GM21723 (cell line): Measurements from ENCODE around the gene OVCH1.
"Not testable (repeated sequence)": the region's sequence is repeated elsewhere in the genome, so short reads cannot be mapped to it uniquely, and the experiment has no call there.

ENCODE experiments used
- ATAC-seq: cut with Tn5 transposase; IDR thresholded peaks from one replicate; pipeline ENCODE4 v1.9.1; 2021; ENCODE audit warnings: mild to moderate bottlenecking, moderate library complexity; ENCODE audit not compliant: unreplicated experiment

OVCH1 gene

DNA sequence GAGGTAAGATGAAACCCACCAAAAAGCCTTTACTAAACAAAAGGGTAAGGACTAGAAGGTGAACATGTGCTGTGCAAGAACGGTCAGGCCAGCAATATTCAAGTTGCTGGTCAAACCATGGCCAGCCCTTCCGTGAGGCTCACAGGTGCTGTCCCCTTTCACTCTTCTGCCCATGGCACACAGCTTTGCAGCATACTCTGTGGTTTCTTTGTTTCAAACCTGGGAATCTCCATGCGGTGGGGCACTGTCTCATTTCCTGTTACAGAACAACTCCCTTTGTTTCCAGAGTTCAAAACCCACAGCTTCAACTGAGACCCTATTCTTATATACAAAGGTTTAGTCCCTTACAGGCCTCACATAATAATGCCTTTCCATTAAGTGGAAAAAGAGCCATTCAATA, 1.7 kb upstream of the OVCH1 start:
- no peak for ATAC-seq

DNA sequence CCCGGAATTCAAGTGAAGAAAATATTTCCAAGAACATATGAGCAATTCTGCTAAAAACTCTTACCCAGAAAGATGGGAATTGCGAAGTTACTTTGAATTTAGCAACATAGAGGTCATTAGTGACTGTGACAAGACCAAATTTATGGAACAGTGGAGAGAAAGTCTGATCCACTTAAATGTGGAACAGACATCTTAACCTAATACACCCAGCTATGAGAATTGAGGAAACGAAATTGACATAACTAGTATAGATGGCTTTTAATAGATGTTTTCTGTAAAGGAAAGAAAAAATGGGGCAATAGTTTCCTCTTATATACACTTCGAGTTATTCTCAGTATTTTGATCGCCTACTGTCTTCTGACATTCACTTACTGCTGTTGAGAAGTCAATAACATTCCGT, 4.6 kb downstream of the OVCH1 start:
- ATAC-seq, result no peak

DNA sequence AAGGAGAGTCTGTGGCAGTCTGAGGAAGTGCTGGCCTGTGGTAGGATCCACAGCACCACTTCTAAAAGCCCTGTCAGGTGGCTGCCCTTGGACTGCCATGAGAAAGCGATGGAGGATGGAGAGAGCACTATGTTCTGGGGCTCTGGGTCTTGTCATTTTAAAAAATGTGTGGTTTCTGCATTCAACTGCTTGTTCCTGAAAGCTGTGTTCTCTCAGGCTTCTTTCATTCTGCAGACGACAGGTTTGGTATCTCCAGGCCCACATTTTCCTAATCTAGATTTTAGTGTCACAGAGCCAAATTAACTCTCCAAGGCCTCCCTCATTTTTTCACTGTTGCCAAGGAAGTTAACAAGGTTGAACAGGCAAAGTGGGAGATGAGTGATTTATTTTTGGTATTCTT, 10.5 kb downstream of the OVCH1 start:
- ATAC-seq, result no peak

DNA sequence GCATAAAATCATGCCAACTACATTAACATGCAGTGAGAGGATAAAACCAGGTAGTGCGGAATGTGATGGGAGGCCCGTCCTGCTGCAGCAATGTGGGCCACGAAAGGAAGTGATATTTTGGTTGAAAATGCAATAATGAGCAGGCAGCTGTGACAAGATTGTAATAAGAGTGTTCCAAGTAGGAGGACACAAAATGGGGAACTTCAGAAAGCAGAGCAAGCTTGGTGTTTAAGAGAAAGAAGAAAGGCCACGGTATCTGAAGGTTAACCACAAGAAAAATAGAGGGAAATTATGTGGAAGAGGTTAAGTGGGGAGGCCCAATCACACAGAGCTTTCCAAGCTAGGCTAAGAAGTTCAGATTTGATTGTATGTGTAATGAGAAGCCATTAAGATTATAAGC, 34.3 kb downstream of the OVCH1 start:
- ATAC-seq, result no peak

DNA sequence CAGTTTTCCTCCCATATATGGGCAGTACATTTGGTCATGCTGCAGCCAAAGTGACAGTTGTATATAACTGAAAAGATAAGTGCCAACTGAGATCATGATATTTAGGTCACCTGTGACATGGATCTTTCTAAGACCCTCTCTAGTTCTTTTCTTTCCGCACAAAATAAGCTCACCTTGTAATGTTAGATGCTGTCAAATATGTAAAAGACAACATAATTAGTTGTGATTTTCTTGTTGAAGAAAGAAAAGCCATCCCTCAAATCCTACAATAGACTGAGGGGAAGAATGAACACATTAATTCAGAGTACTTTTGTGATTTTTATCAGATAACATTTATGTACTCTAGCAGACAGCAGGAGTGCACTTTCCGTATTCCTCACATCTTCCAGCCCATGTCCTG, 37.4 kb downstream of the OVCH1 start:
- ATAC-seq, result no peak

DNA sequence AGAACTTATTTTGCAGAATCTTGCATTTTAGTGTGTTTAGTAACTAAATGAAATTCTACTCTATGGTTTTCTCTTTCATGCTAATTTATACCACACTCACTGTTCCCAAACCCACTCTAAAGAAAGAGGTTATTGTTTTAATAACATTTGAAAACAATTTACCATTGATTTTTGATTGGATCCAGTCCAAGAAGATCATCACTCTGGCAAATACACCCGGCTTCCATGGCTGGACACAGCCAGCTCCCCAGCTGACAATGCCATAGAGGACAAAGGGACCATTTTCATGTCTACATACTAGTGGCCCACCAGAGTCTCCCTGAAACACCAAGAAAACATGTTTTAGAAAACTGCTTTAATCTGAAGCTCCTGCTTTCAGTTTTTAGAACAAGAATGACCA, 42.4 kb downstream of the OVCH1 start:
- no peak for ATAC-seq

DNA sequence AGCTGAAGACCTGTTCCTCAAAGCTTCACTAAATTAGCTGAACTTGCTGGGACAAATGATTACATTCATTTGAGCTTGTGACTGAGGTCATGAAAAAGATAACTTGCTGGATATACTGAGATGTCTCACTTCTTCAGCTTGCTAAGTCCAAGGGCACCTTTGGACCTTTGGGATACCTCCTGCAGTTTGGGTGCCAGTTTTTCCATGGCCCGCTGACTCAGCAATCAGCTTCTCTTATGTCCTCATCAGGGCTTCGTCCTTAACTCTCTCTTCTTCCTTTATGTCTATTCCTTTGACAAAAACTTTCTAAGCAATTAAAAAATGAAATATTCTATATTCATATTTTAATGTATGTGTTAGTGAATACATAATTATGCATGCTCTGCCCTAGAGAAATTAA, 45.6 kb downstream of the OVCH1 start:
- ATAC-seq, result no peak

DNA sequence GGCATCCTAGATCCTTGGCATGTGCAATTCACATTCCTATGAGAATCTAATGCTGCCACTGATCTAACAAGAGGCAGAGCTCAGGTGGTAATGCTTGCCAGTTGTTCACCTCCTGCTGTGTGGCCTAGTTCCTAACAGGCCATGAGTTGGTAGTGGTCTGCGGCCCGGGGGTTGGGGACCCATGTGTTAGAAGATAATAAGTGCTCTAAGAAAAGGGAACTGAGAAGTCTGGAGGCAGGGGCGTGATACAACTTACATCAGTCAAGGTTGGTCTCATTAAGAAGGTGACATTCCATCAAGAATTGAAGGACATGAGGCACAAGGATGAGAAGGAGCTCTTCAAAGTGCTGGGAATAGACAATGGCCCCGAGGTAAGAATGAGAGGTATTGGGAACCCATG, 49.3 kb downstream of the OVCH1 start:
- no peak for ATAC-seq

DNA sequence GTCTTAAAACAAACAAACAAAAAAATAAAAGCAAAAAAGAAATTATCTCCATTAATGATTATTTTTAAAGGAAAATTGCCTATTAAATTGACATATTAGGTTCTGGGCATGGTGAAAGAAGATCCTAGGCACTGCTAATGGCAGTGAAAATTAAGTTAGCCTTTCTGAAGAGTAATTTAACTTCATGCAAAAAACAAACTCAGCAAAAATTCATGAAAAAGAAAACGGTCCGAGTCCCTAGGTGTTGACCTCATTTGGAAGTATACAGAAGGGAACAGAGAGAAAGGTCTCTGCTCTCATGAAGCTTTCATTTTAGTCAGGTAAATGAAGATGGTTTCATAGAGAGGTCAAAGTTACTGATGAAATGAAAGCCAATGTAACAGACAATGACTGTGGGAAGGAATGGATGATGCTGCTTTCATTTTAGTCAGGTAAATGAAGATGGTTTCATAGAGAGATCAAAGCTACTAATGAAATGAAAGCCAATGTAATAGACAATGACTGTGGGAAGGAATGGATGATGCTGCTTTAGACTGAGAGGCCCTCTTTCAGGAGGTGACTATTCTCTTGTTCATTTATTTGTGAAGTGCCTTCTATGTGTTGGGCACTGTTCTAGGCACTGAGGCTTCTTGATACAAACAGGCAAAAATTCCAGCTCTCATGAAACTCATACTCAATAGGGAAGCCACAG, 50.1 kb downstream of the OVCH1 start:
- ATAC-seq, result no peak

DNA sequence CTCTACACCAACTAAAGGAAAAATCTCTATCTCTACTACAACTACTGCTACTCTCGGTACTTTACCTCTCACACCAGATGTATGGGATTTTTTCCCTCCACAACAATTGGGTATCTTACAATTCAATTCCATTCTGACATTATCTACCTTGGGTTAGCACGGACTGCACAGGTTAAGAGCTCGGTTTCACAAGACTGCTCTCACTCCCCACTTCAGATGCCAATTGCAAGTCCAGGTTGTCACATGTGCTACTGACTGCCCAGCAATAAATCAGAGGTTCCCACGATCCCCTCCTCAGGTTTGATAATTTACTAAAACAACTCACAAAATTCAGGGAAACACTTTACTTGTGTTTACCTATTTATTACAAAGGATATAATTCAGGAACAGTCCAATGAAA, 58.0 kb downstream of the OVCH1 start:
- ATAC-seq, result no peak

DNA sequence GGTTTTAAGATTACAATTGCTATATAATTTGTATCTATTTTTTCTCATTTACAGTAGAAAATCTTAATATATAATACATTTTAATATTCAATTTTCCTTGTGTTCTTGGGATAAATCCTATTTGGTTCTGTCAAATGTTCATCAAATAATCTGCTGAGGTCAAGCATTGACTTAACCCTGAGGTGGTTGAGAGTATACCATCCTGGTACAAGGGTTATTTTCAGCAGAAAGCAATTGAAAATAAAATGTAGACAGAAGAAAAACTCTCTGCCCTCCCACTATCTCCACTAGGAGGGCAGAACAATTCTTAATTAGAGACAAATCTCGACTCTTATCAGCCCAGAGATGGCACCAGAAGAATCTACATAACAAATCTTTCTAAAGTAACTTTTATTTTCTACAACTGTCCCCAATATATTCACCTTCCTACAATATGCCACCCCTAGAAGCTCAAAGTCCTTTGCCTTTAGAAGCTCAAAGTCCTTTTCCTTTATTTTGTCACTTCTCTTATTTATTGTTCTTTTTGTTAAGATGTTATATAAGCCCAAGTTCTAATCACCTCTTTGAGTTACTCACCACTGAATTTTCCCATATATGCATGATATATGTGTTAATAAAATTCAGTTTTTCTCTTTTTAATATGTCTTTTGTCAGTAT, 58.6 kb downstream of the OVCH1 start:
- ATAC-seq, result no peak

DNA sequence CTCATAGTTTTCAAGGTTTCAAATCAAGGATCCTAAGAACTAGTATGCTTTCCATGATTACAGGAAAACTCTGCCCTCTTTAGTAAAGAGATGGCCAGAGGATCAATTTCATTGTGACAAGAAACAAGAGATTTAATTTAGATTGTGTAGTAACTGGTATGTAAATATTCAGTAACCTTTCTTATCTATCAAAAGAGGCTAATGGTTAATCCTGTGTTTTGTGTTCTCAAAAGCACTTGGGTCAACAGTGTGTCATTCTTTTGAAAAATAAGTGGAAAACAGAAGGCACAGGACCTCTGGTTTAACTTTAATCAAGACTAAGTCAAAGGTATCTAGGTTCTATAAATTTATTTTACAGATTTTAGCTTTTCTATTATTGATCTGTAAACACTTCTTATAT, 59.9 kb downstream of the OVCH1 start:
- no peak for ATAC-seq

DNA sequence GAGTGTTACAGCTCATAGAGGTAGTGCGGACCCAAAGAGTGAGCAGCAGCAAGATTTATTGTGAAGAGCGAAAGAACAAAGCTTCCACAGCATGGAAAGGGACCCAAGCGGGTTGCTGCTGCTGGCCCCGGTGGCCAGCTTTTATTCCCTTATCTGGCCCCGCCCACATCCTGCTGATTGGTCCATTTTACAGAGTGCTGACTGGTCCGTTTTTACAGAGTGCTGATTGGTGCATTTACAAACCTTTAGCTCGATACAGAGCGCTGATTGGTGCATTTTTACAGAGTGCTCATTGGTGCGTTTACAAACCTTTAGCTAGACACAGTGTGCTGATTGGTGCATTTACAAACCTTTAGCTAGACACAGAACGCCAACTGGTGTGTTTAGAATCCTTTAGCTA, 60.7 kb downstream of the OVCH1 start:
- not testable (repeated sequence) for ATAC-seq

DNA sequence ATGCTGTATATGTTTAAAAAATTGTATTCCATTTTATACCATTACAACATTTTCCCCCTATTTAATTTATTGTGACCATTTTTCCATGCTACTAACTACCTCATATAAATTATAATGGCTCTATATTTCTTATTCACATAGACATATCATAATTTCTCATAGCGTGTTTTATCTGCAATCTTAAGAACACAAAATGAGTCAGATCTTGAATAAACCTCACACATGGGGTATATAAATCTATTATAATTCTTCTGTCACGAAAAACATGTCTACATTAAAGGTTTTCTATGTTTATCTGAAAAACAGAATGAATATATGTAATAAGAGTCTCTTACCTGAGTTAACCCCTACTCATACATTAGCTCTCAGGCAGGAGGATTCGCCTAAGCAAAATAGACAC, 66.0 kb downstream of the OVCH1 start:
- ATAC-seq, result no peak

DNA sequence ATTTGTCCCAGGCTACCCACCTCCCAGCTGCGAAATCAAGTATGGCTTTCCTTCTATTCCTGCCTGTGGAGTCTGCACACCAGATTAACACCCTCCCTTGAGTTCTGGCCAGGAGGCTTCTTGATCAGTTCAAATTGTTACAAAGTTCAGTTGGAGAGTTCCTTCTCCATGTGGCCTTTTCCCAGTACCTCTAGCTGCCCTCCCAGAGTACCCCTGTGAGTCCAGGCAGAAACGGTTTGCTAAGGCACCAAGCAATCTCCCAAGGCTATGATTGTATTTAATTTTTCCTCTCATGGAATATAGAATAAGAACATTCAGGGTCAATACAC, 66.8 kb downstream of the OVCH1 start:
- ATAC-seq, result no peak

DNA sequence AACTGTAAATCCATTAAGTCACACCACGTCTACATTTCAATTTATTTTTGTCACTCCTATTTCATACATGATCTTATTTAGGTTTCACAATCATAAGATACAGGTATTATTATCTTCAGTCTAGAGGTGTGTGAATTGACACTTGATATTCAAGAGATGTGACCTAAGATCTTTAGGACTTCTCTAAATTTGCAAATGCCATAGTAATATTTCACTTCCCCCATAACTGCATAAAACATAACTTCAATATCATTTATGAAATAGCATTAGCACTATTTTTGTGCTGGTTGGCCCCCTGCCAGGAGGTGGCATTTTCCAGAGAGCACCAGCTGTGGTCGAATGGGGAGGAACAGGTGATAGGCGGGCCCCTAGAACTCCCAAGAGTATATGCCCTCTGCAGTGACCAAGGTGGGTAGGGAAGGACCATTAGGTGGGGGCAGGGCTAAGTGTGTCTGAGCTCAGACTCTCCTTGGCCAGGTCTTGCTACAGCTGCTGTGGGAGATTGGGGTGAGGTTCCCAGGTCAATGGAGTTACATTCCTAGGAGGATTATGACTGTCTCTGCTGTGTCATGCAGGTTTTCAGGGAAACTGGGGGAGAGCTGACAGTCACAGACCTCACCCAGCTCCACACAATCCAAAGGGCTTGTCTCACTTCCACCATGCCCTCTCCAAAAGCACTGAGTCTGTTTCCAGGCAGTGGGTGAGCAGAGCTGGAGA, 67.3 kb downstream of the OVCH1 start:
- no peak for ATAC-seq

DNA sequence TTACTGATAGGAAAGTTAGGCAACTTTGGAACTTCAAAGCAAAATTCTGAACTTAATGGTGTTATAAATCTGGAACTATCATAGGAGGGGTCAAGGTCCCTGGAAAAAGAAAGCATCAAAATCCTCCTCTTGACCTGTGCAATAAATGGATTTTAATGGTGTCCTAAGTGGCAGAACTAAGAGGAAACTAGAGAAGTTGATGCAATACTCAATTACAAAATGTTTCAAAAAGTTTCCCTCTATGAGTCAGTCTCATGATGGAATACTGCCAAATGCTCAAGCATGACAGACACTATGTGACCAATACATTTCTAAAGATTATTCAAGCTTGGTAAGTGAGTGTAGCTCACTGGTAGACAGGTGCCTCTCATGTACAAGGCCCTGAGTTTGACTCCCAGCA, 68.9 kb downstream of the OVCH1 start:
- peak; percentile 47 for ATAC-seq

DNA sequence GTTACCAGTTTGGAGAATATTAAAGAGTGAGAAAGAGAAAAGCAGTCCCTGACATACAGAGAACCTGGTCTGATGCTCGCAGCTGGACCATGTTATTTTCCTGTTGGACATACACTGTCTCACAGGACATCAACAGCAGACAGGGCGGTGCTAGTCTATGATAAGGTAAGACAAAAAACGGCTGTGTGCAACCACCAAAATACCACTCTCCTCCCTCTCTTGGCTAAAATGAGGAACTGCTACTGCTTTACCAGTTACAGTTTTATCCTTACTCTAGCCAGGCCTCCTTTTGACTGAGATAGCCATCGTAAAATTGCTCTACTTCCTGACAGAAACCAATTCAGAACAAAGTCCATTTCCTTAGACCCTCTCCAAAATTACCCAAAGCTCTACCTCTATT, 69.5 kb downstream of the OVCH1 start:
- ATAC-seq, result peak; percentile 98

DNA sequence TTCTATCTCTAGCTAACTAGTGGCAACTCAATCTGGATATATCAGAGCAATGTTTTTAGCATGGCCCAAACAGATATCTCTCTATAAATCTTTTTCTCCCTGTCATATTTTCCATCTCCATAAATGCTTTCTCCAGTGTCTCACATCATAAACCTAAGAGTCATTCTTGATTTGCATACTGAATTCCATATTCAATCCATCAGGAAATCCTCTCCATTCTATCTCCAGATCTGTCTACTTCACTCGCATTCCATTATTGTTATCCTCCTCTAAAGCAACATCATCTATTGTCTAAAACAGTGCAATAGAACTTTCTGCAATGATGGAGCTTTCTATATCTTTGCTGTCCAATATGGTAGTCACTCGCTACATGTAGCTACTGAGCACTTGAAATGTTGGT, 71.0 kb downstream of the OVCH1 start:
- no peak for ATAC-seq

DNA sequence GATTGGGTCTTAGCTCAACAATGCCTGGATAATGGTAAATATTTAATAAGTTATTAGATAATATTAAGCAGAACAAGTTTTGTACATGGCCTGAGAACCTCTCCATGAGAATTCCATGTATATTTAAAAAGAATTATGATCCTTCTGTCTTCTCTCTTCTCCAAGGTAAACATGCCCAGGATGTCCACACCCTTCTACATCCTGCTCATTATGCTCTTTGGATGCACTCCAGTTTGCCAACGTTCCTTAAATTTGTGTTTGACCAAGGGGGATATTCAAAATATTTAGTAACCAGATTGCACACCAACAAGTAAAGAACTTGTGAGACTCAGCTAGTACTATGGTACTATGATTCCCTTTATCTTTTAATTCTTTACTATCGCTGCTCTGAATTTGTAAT, 71.8 kb downstream of the OVCH1 start:
- ATAC-seq, result no peak

DNA sequence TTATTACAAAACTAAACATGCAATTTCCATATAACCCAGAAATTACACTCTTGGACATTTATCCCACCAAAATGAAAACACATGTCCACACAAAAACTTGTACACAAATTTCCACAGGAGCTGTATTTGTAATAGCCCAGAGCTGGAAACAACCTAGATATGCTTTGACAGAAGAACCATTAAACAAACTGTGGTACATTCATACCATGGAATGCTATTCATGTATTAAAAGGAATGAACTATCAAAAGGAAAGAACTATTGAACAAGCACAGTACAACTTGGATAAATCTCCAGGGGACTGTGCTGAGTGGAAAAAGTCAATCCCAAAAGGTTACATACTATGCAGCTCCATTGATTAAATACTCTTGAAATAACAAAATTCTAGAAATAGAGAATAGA, 80.7 kb downstream of the OVCH1 start:
- no peak for ATAC-seq

DNA sequence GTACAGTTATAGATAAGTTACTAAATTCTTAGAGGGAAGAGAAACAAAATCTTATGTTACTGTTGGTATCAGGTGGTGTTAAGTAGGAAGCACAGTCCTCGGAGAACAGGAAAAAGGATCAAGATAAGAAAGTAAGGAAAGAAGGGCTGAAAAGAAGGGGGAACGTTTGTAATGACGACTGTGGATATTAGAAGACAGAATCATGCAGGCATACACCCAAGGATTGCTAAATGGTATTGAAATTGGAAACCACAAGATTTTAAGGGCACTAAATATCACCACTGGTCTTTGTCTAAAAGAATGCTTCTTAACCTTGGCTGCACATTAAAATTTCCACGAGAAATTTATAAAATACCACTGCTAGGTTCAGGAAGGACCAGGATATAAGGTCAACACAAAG, 82.4 kb downstream of the OVCH1 start:
- no peak for ATAC-seq

DNA sequence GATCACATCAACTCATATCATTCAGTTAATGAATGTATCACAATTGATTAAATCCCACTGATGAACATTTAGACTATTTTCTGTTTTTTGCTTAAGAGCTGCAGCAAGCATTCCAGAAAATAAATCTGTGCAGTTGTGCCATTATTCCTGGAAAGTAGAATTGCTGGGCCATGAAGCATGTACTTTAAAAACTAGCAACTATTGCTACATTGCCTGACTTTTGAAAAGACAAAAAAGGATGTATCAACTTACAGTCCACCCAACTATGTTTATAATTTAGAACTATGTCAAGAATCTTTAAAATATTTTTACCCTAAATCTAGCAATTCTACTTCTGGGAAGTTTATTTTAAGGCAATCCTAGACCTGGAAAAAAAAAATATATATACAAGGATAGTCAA, 83.1 kb downstream of the OVCH1 start:
- no peak for ATAC-seq
